Heart left ventricle (tissue), 16 donors: ENCODE measurements around the gene TACR2. TPM values are rescaled to one million over a fixed set of nuclear protein-coding genes. Genes with fewer than 3 reads are reported as not detected.

Experiments
- ATAC-seq, 4 donors: fragments of 200-7000 bp; cut with Tn5 transposase; one replicate each; pipeline ENCODE4 v1.9.1; 2020 to 2022; ENCODE audit warnings: moderate library complexity in 4 of 4, mild to moderate bottlenecking in 3 of 4, moderate number of reproducible peaks in 1 of 4
- DNase-seq, 5 donors: peaks; one replicate each; pipeline ENCODE4 v3.0.0-alpha.2; 2020
- H3K27ac ChIP-seq, 12 donors: fragments of 200-600 bp; sonication (generic) in 4 of 12; one replicate each; pipeline versions ENCODE4 v1.5.0 to v1.8.0; 2016 to 2022; ENCODE audit warnings: mild to moderate bottlenecking in 2 of 12
- H3K27me3 ChIP-seq, 9 donors: fragments of 200-600 bp; sonication (generic) in 2 of 9; one replicate each; pipeline versions ENCODE4 v1.5.1 to v1.8.0; 2016 to 2022; ENCODE audit warnings: mild to moderate bottlenecking in 3 of 9
- H3K36me3 ChIP-seq, 9 donors: fragments of 200-600 bp; sonication (generic) in 2 of 9; one replicate each; pipeline versions ENCODE4 v1.5.0 to v1.8.0; 2018 to 2022; ENCODE audit warnings: mild to moderate bottlenecking in 2 of 9
- H3K4me1 ChIP-seq, 12 donors: fragments of 200-600 bp; sonication (generic) in 4 of 12; one replicate each; pipeline versions ENCODE4 v1.5.0 to v1.8.0; 2016 to 2022; ENCODE audit warnings: mild to moderate bottlenecking in 3 of 12
- H3K4me3 ChIP-seq, 12 donors: fragments of 200-600 bp; sonication (generic) in 4 of 12; one replicate each; pipeline versions ENCODE4 v1.5.0 to v1.8.0; 2017 to 2022; ENCODE audit warnings: mild to moderate bottlenecking in 9 of 12, moderate library complexity in 4 of 12
- H3K9me3 ChIP-seq, 12 donors: fragments of 200-600 bp; sonication (generic) in 4 of 12; one replicate each; pipeline versions ENCODE4 v1.5.0 to v1.8.0; 2016 to 2022; ENCODE audit warnings: mild to moderate bottlenecking in 1 of 12
- CTCF ChIP-seq, 12 donors: fragments of 200-600 bp; sonication (generic) in 4 of 12; IDR thresholded peaks; one replicate each; pipeline versions ENCODE4 v1.5.0 to v1.8.0; 2018 to 2022; ENCODE audit warnings: antibody characterized with exemption in 12 of 12, mild to moderate bottlenecking in 5 of 12
- POLR2A ChIP-seq, 2 donors: fragments of 450-650 bp; IDR thresholded peaks; one replicate each; pipeline ENCODE4 v1.6.1; 2017; ENCODE audit warnings: antibody characterized with exemption in 2 of 2, mild to moderate bottlenecking in 2 of 2, moderate library complexity in 2 of 2
- WGBS, 4 donors: extraction: QIAGEN DNeasy Blood & Tissue Kit in 2 of 4; methylation state at CpG; one replicate each; pipeline versions ENCODE4 v1.1.5 to v1.1.7; 2013 to 2018; 5-methylcytosine and 5-hydroxymethylcytosine counted together
- intact Hi-C, 10 donors: fragments of 100-400 bp; cut with DNase I; formaldehyde crosslinking; loops; one replicate each; pipeline versions ENCODE4 v1.11.1 to v1.14.2; 2022
- polyA plus RNA-seq, 2 donors: library from polyadenylated mRNA; stranded (reverse); fragments of 200-250 nt; gene quantifications; one replicate each; pipeline ENCODE4 v1.2.3, GENCODE V29; 2013
- total RNA-seq, 9 donors: library from RNA; depleted of rRNA in 2 of 9; stranded (reverse); fragments of >200 nt in 2 of 9; fragmentation: NEBNext Ultra II Directional in 3 of 9; extraction: Animal tissue kit (Norgen Biotek cat#: 25700) in 3 of 9; gene quantifications; one replicate each; pipeline versions ENCODE4 v1.1.0 to v1.2.4, GENCODE V29; 2016 to 2023
- donor health status: ischemic (EF 13 %, LVEDD 7.1; RV severe dilation, severe dysfunction).
- donor health status: healthy with polysubstance abuse.
- donor health status: DM: no; HTN: yes; CAD: no.
- donor health status: DM: no; HTN: no; CAD: no.
- donor health status: ischemic (EF 25% LVEDD 6.9; RV normal size, moderate dysfunction).
- donor health status: ischemic (EF 25% LVEDD 5.7; RV mildly dilated, moderate dysfunction).
- donor health status: healthy.
- donor health status: DM: yes; HTN: yes; CAD: no.
- donor health status: ischemic (EF 35%, LVEDD 5.7; RV mildly dilated, moderate dysfunction).
- donor health status: nonischemic (EF 11% LVEDD 7.7; RV severe dilation, severe dysfunction).
- donor health status: DM: yes; HTN: yes; CAD: no.
- donor health status: PGD.
- donor health status: ischemic (EF 29% LVEDD 5.4; RV normal size, mild dysfunction).
- donor health status: nonischemic (EF 23%, LVEDD 6.1; RV moderate dilation, normal function).

Gene TACR2
- total and polyA plus RNA-seq, 11 donors = 0.11 to 0.39 (median 0.23) TPM; not detected in 5

- peak in 1 of 4 donors; percentile 13 for ATAC-seq
- H3K27ac ChIP-seq = peak overlapping the region; percentile 64 to 92 (median 74)
- no peaks in the 10 kb centered on the region for H3K9me3 ChIP-seq
- WGBS, 4 donors = 69 to 82% (median 75%) methylated on average over 9 of the region's 9 CpGs
- H3K4me3 ChIP-seq = no peak overlapping the region
- H3K36me3 ChIP-seq = peaks cover 0 to 3% (median 0%) of the 10 kb centered on the region in 9 donors
- intact Hi-C loops = no loop called here
- DNase-seq = no peak
- H3K27me3 ChIP-seq = no peaks in the 10 kb centered on the region
- H3K4me1 ChIP-seq = peaks cover 5 to 70% (median 53%) of the 10 kb centered on the region in 12 donors
- TF ChIP-seq POLR2A (IDR thresholded peaks at IDR 0.05) = no peak
- no peak for TF ChIP-seq CTCF (IDR thresholded peaks at IDR 0.05)
These were observed 44.0 kb upstream of the TACR2 start for GRCh38 chr10:69460576-69461242.

GRCh38 chr10:69459893-69460575 lies 43.3 kb upstream of the TACR2 start:
- intact Hi-C loops = no loop called here
- no peak for ATAC-seq

GRCh38 chr10:69459101-69459790 lies 42.5 kb upstream of the TACR2 start:
- TF ChIP-seq CTCF (IDR thresholded peaks at IDR 0.05) (no peak), POLR2A (IDR thresholded peaks at IDR 0.05) (no peak)
- Histone ChIP-seq H3K27ac (peak overlapping the region in 9 of 12 donors; percentile 10 to 92 (median 73)), H3K36me3 (peaks cover 0 to 3% (median 0%) of the 10 kb centered on the region in 9 donors), H3K27me3 (no peaks in the 10 kb centered on the region), H3K9me3 (no peaks in the 10 kb centered on the region), H3K4me3 (no peak overlapping the region), H3K4me1 (peaks cover 4 to 57% (median 39%) of the 10 kb centered on the region in 12 donors)
- DNase-seq = no peak
- WGBS, 4 donors = 71 to 98% (median 82%) methylated on average over 8 of the region's 8 CpGs
- ATAC-seq = no peak
- intact Hi-C loops = no loop called here

More at GRCh38 chr10:69459893-69460575, 43.3 kb upstream of the TACR2 start:
- peaks cover 0 to 3% (median 0%) of the 10 kb centered on the region in 9 donors for H3K36me3 ChIP-seq
- TF ChIP-seq CTCF (IDR thresholded peaks at IDR 0.05) = no peak
- H3K27me3 ChIP-seq = no peaks in the 10 kb centered on the region
- H3K4me1 ChIP-seq = peaks cover 3 to 65% (median 47%) of the 10 kb centered on the region in 12 donors
- H3K9me3 ChIP-seq = no peaks in the 10 kb centered on the region
- H3K27ac ChIP-seq = peak overlapping the region; percentile 64 to 92 (median 74)
- 77 to 90% (median 80%) methylated on average over 12 of the region's 12 CpGs for WGBS, 4 donors
- DNase-seq = no peak
- no peak overlapping the region for H3K4me3 ChIP-seq
